GM19372 (cell line): ENCODE measurements around the gene C5orf46.
"Not testable (repeated sequence)": the region's sequence is repeated elsewhere in the genome, so short reads cannot be mapped to it uniquely, and the experiment has no call there.

Experiments
- ATAC-seq: cut with Tn5 transposase; IDR thresholded peaks from one replicate; pipeline ENCODE4 v1.9.1; 2021; ENCODE audit warnings: mild to moderate bottlenecking, low read depth, moderate library complexity; ENCODE audit not compliant: unreplicated experiment

The C5orf46 gene

DNA sequence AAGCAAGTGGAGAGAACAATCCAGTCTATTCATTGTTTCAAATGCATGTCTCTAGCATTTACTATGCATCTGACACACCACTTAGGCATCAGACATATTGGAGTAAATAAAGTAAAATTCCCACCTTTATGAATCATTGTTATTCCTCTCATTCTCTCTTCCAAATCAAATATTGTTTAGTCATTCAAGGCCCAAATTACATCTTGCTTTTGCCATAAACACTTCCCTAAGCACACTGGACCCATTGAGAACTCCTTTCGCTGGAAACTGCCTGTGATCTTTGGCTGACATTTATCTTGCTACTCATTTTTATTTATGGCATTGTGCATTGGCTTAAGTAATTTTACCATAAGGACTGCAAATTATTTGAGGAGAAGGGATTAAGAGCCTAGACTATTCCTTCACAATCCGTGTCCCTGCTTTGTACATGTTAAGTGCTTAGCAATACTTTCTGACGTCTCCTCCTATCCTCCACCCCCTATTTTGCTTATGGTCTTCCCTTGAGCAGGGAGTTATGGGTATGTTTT lies 7.4 kb downstream of the C5orf46 start:
- no peak for ATAC-seq

- no peak for ATAC-seq
Observed at GRCh38 chr5:147895864-147896263, 10.5 kb downstream of the C5orf46 start.

DNA sequence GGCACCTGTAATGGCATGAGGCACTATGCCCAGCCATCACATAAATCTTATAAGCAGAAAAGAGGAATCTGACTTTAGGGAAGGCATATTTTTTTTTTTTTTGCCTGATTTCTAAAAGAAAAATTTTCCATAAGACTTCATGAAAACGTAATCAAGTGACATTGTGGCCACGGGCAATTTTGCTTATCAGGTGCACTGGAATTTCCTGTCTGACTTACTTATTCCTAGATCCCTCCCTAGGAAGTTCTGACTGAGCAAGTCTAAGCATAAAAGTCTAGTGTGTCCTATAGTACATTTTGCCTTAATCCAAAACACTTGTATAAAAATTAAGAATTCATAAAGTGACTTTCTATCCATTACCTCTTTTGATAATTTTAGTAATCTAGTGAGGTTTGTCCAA lies 12.5 kb downstream of the C5orf46 start:
- ATAC-seq = no peak

- no peak for ATAC-seq
Observed at GRCh38 chr5:147892696-147893296, 13.5 kb downstream of the C5orf46 start.

- no peak for ATAC-seq
Observed at GRCh38 chr5:147887930-147888329, 18.4 kb downstream of the C5orf46 start.

DNA sequence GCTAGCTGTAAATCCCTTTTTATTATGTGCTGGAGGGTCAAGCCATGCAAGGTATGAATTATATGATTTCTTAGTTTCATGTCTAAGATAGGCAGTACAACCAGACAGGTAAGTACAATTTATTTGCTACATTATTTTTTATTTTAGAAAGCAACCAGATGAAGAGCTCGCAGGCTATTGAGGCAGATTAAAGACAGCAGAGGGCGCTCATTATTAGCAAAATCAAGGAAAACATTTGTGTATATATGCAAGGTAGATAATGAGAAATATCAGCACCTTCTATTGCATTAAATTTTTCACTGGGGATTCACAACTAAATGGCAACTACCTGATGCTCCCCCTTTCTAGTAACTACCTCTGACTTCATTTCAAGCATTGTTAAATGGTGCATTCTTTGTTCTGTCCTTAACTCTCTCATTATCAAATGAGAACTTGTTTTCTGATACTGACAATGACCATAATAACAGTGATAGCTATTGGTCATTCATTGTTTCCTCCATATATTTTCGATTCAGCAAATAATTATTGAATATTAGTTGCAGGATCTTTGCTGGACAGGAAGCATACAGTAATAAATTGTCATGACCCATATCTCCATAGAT lies 19.2 kb downstream of the C5orf46 start:
- ATAC-seq = no peak

DNA sequence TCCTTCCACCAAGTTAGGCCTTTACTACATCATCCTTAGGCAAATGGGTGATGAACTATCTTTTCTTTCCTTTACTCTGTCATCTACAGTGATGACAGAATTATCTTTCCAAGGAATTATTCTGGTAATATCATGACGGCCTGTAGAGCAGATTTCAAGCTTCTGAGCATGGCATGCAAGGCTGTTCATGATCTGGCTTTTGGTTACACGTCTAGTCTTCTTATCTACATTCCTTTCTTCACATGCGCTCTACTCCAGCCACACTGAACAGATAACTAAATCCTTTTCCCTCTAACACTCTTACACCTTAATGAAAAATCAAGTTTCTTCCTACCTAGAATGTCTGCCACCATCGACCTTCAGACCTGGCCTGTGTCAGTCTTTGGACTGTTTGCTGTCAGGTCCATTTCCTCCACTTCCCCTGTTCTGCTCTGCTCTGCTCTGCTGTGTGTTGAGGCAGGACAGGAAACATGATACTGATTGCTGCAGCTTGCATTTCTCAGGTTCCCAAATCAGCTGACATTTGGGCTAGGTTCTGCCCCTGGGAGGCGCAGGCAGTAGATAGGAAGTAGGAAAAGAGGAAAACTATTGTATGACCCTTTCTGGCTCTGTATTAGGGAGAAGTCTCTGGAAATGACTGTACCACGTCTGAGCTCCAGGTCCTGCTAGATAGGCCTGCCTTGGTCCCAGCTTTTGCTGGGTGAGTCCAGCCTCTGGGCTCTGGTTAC lies 23.6 kb downstream of the C5orf46 start:
- no peak for ATAC-seq

- no peak for ATAC-seq
Observed at GRCh38 chr5:147880487-147880886, 25.9 kb downstream of the C5orf46 start.

GRCh38 chr5:147879784-147880183 lies 26.6 kb downstream of the C5orf46 start:
- no peak for ATAC-seq

GRCh38 chr5:147878066-147878759 lies 28.1 kb downstream of the C5orf46 start, which contains the start of gene SCGB3A2:
TSS of gene SCGB3A2 (plus strand) at chr5:147878711. CDS start at chr5:147878804, 93 bp downstream.
- ATAC-seq = no peak

- ATAC-seq = no peak
Observed at GRCh38 chr5:147876626-147877025, 29.7 kb downstream of the C5orf46 start.

- ATAC-seq = no peak
Observed at GRCh38 chr5:147876141-147876540, 30.2 kb downstream of the C5orf46 start.

DNA sequence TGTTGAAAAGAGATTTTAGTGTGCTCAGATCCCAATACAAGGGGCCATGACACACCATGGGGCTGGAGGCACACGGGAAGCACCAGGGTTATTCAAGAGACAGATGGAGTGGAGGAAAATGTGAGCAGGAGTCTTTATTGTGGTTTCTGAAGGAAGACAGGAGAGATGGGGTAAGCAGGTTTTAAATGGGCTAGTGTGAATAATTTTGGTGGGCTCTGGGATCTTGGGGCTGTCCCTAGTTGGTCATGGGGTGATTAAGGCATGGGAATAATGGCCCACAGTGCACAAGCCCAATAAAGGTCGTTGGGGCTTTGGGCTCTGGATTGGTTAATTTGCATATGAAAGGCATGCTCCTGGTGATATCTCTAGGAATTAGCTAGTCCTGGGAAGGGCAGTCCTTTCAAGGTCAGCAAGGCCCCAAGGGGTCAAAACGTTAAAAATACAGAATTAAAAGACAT lies 31.4 kb downstream of the C5orf46 start:
- no peak for ATAC-seq

- not testable (repeated sequence) for ATAC-seq
Observed at GRCh38 chr5:147874118-147874875, 32.0 kb downstream of the C5orf46 start.

- not testable (repeated sequence) for ATAC-seq
Observed at GRCh38 chr5:147872744-147873435, 33.4 kb downstream of the C5orf46 start.

- ATAC-seq = not testable (repeated sequence)
Observed at GRCh38 chr5:147871980-147872549, 34.3 kb downstream of the C5orf46 start.

GRCh38 chr5:147869892-147870291 lies 36.4 kb downstream of the C5orf46 start:
- not testable (repeated sequence) for ATAC-seq

GRCh38 chr5:147869112-147869511 lies 37.2 kb downstream of the C5orf46 start:
- ATAC-seq = no peak
